Spleen (tissue), 13 donors: Measurements from ENCODE around the gene TRIM49C. TPM values are rescaled to one million over a fixed set of nuclear protein-coding genes. Genes with fewer than 3 reads are reported as not detected.
"Not testable (repeated sequence)": the region's sequence is repeated elsewhere in the genome, so short reads cannot be mapped to it uniquely, and the experiment has no call there.

Source experiments
- DNase-seq: peaks from one replicate; pipeline ENCODE4 v3.0.0-alpha.2; 2020
- H3K27ac ChIP-seq, 8 donors: fragments of 200-600 bp; sonication (generic) in 7 of 8; 1 replicate in 4 of 8; 2 replicates in 4 of 8; pipeline versions ENCODE4 v1.5.0 to v1.8.0; 2016 to 2021; ENCODE audit warnings: inconsistent platforms in 4 of 8, mild to moderate bottlenecking in 4 of 8, moderate library complexity in 1 of 8
- H3K27me3 ChIP-seq, 7 donors: fragments of 200-600 bp; sonication (generic) in 6 of 7; replicated peaks in 1 of 7; 1 replicate in 4 of 7; 2 replicates in 3 of 7; pipeline versions ENCODE4 v1.5.0 to v1.8.0; 2016 to 2021; ENCODE audit warnings: inconsistent platforms in 3 of 7, mild to moderate bottlenecking in 1 of 7
- H3K36me3 ChIP-seq, 6 donors: fragments of 200-600 bp; sonication (generic) in 5 of 6; 1 replicate in 4 of 6; 2 replicates in 2 of 6; pipeline versions ENCODE4 v1.5.0 to v1.8.0; 2016 to 2021; ENCODE audit warnings: inconsistent platforms in 2 of 6
- H3K4me1 ChIP-seq, 6 donors: fragments of 200-600 bp; sonication (generic) in 5 of 6; 1 replicate in 3 of 6; 2 replicates in 3 of 6; pipeline versions ENCODE4 v1.5.0 to v1.8.0; 2016 to 2021; ENCODE audit warnings: inconsistent platforms in 3 of 6
- H3K4me3 ChIP-seq, 8 donors: fragments of 200-600 bp; sonication (generic) in 7 of 8; 1 replicate in 4 of 8; 2 replicates in 4 of 8; pipeline versions ENCODE4 v1.5.0 to v1.8.0; 2016 to 2021; ENCODE audit warnings: inconsistent platforms in 4 of 8, mild to moderate bottlenecking in 4 of 8, moderate library complexity in 2 of 8
- H3K9me3 ChIP-seq, 8 donors: fragments of 200-600 bp; sonication (generic) in 7 of 8; 1 replicate in 4 of 8; 2 replicates in 4 of 8; pipeline versions ENCODE4 v1.5.0 to v1.8.0; 2016 to 2021; ENCODE audit warnings: inconsistent platforms in 4 of 8
- WGBS, 5 donors: extraction: QIAGEN DNeasy Blood & Tissue Kit in 3 of 5; methylation state at CpG; one replicate each; pipeline versions ENCODE4 v1.1.5 to v1.1.7; 2013 to 2018; 5-methylcytosine and 5-hydroxymethylcytosine counted together
- intact Hi-C: fragments of 100-400 bp; cut with DNase I; formaldehyde crosslinking; loops from one replicate; pipeline ENCODE4 v1.15.0; 2023; ENCODE audit warnings: low total_unique reads
- long read RNA-seq, 2 donors: transcript quantifications; one replicate each; lab custom pipeline, GENCODE V29; 2026
- polyA plus RNA-seq, 3 donors: library from polyadenylated mRNA; stranded (reverse); fragments of 200-250 nt; gene quantifications; one replicate each; pipeline ENCODE4 v1.2.1, GENCODE V29; 2013
- small RNA-seq, 4 donors: library from RNA; depleted of rRNA; stranded (forward); fragments of <200 nt; gene quantifications; one replicate each; pipeline ENCODE3, GENCODE V24; 2016
- total RNA-seq, 7 donors: library from RNA; depleted of rRNA in 3 of 7; stranded (reverse); fragments of >200 nt in 3 of 7; fragmentation: NEBNext Ultra II Directional in 4 of 7; extraction: Animal tissue kit (Norgen Biotek cat#: 25700) in 4 of 7; gene quantifications; one replicate each; pipeline versions ENCODE4 v1.1.0 to v1.2.1, GENCODE V29; 2016 to 2021
- donor health status: healthy with polysubstance abuse.
- donor health status: DM: no; HTN: no; CAD: no; lungs with moderate emphysema.
- donor health status: DM: no; HTN: no; CAD: no.
- donor health status: Bipolar disorder and iron deficiency.
- donor health status: healthy.
- donor health status: DM: no; HTN: no; CAD: no.
- donor health status: DM: yes; HTN: yes; CAD: no.

Gene TRIM49C
- total RNA-seq: not detected
- polyA plus RNA-seq: not detected
- long read RNA-seq, donor 1: 0 reads
- long read RNA-seq, donor 2: 0 reads

- H3K9me3 ChIP-seq, H3K4me3 ChIP-seq, H3K36me3 ChIP-seq, DNase-seq, intact Hi-C loops, H3K27ac ChIP-seq, H3K27me3 ChIP-seq, H3K4me1 ChIP-seq: not testable (repeated sequence)
- 70 to 95% (median 88%) methylated on average over 1 to 2 of the region's 2 CpGs for WGBS, 5 donors
Measured at GRCh38 chr11:90030806-90031205, at the start of gene TRIM49C. TSS of gene TRIM49C (plus strand) at chr11:90031106. CDS start at chr11:90035212, 4,106 bp downstream.

GRCh38 chr11:90024184-90024583, 6.7 kb upstream of the TRIM49C start:
- H3K4me1 ChIP-seq, intact Hi-C loops: not testable (repeated sequence)
- WGBS, 5 donors: 60 to 85% (median 77%) methylated on average over 2 of the region's 3 CpGs; no CpG with 5 or more reads in 2 of the 5 donors

GRCh38 chr11:90051591-90052209, 20.8 kb downstream of the TRIM49C start:
- H3K9me3 ChIP-seq, H3K4me3 ChIP-seq, H3K36me3 ChIP-seq, H3K4me1 ChIP-seq, intact Hi-C loops, H3K27ac ChIP-seq, DNase-seq: not testable (repeated sequence)
- 32 to 75% (median 64%) methylated on average over 10 to 31 of the region's 41 CpGs; no CpG with 5 or more reads in 1 of the 5 donors for WGBS, 5 donors
- peaks cover 0 to 19% (median 0%) of the 10 kb centered on the region in 7 donors for H3K27me3 ChIP-seq

More at GRCh38 chr11:90024184-90024583, 6.7 kb upstream of the TRIM49C start:
- not testable (repeated sequence) for H3K27ac ChIP-seq, H3K4me3 ChIP-seq, H3K36me3 ChIP-seq, H3K27me3 ChIP-seq, DNase-seq, H3K9me3 ChIP-seq

- H3K27me3 ChIP-seq: peaks cover 0 to 19% (median 0%) of the 10 kb centered on the region in 7 donors
- intact Hi-C loops, H3K9me3 ChIP-seq, H3K4me3 ChIP-seq, DNase-seq, H3K27ac ChIP-seq, H3K4me1 ChIP-seq, H3K36me3 ChIP-seq: not testable (repeated sequence)
- 0 to 13% (median 7%) methylated on average over 7 to 15 of the region's 33 CpGs; no CpG with 5 or more reads in 1 of the 5 donors for WGBS, 5 donors
Measured at GRCh38 chr11:90052311-90052710, 21.4 kb downstream of the TRIM49C start.

- intact Hi-C loops, H3K36me3 ChIP-seq, H3K4me3 ChIP-seq, H3K9me3 ChIP-seq, DNase-seq, H3K4me1 ChIP-seq, H3K27ac ChIP-seq: not testable (repeated sequence)
- WGBS, 5 donors: 24 to 46% (median 38%) methylated on average over 5 to 14 of the region's 28 CpGs
- H3K27me3 ChIP-seq: peaks cover 0 to 19% (median 0%) of the 10 kb centered on the region in 7 donors
Measured at GRCh38 chr11:90053545-90053944, 22.6 kb downstream of the TRIM49C start.

- H3K9me3 ChIP-seq, H3K4me3 ChIP-seq, intact Hi-C loops, DNase-seq, H3K36me3 ChIP-seq, H3K27ac ChIP-seq, H3K4me1 ChIP-seq, H3K27me3 ChIP-seq: not testable (repeated sequence)
- 67 to 95% (median 79%) methylated on average over 2 of the region's 3 CpGs; no CpG with 5 or more reads in 2 of the 5 donors for WGBS, 5 donors
Measured at GRCh38 chr11:90085650-90086049, 54.7 kb downstream of the TRIM49C start, which contains the start of gene UBTFL1. TSS of gene UBTFL1 (plus strand) at chr11:90085950. CDS start at chr11:90085950, 0 bp downstream.

GRCh38 chr11:90088731-90089130, 57.8 kb downstream of the TRIM49C start:
- DNase-seq, H3K4me3 ChIP-seq, H3K9me3 ChIP-seq, H3K4me1 ChIP-seq, H3K36me3 ChIP-seq, H3K27ac ChIP-seq, H3K27me3 ChIP-seq, intact Hi-C loops: not testable (repeated sequence)
- WGBS, 5 donors: 26 to 61% (median 52%) methylated on average over 2 of the region's 2 CpGs

Small RNAs within 50 kb of the gene (small RNA-seq; reads per million reads assigned to genes)
- gene AP000827.1: 0 reads per million in 4 donors

Other genes with a start within 250 kb of the TRIM49C start
- not detected for gene TRIM49, start 222.5 kb upstream of the TRIM49C start, total RNA-seq
- gene TRIM49, start 222.5 kb upstream of the TRIM49C start, polyA plus RNA-seq: not detected
- not detected for gene TRIM64B, start 152.6 kb upstream of the TRIM49C start, total RNA-seq
- not detected for gene TRIM64B, start 152.6 kb upstream of the TRIM49C start, polyA plus RNA-seq
- gene TRIM49D1, start 108.9 kb upstream of the TRIM49C start, total RNA-seq: not detected
- gene TRIM49D1, start 108.9 kb upstream of the TRIM49C start, polyA plus RNA-seq: not detected
- gene TRIM49D2, start 107.0 kb upstream of the TRIM49C start, total RNA-seq: not detected
- not detected for gene TRIM49D2, start 107.0 kb upstream of the TRIM49C start, polyA plus RNA-seq
- gene TRIM64, start 65.1 kb upstream of the TRIM49C start, total RNA-seq: not detected
- not detected for gene TRIM64, start 65.1 kb upstream of the TRIM49C start, polyA plus RNA-seq
- not detected for gene UBTFL1, start 54.8 kb downstream of the TRIM49C start, total RNA-seq
- not detected for gene UBTFL1, start 54.8 kb downstream of the TRIM49C start, polyA plus RNA-seq
- gene NAALAD2, start 103.6 kb downstream of the TRIM49C start, total RNA-seq: 10 to 100 TPM in 2 of 7 donors, 1 to 10 TPM in 5; 3.0 to 12.3 (median 5.4) TPM
- 1 to 10 TPM in 2 of 3 donors, under 1 TPM in 1; 0.67 to 1.2 (median 1.2) TPM for gene NAALAD2, start 103.6 kb downstream of the TRIM49C start, polyA plus RNA-seq
- gene CHORDC1, start 191.9 kb downstream of the TRIM49C start, total RNA-seq: 10 to 100 TPM; 36.3 to 82.6 (median 52.5) TPM
- gene CHORDC1, start 191.9 kb downstream of the TRIM49C start, polyA plus RNA-seq: 10 to 100 TPM; 21.0 to 31.4 (median 22.1) TPM